Mucosa of stomach (tissue), 1 donor: ENCODE measurements around the gene CCDC187.

Experiments
- H3K27me3 ChIP-seq: one replicate; pipeline ENCODE4 v1.7.0; 2013; ENCODE audit warnings: mild to moderate bottlenecking, low read length; ENCODE audit not compliant: control insufficient read depth, insufficient read depth
- H3K36me3 ChIP-seq: one replicate; pipeline ENCODE4 v1.7.0; 2013; ENCODE audit warnings: low read length; ENCODE audit not compliant: control insufficient read depth, insufficient read depth
- H3K4me1 ChIP-seq: one replicate; pipeline ENCODE4 v1.7.0; 2013; ENCODE audit warnings: mild to moderate bottlenecking, low read length; ENCODE audit not compliant: control insufficient read depth, insufficient read depth
- H3K4me3 ChIP-seq: one replicate; pipeline ENCODE4 v1.7.0; 2013; ENCODE audit warnings: low read length
- H3K9ac ChIP-seq: one replicate; pipeline ENCODE4 v1.7.0; 2013; ENCODE audit warnings: mild to moderate bottlenecking, low read length, moderate library complexity
- H3K9me3 ChIP-seq: one replicate; pipeline ENCODE4 v1.7.0; 2013; ENCODE audit warnings: mild to moderate bottlenecking, low read length, moderate library complexity; ENCODE audit not compliant: control insufficient read depth
- donor health status: Pancreatic carcinoma.

The CCDC187 gene

DNA sequence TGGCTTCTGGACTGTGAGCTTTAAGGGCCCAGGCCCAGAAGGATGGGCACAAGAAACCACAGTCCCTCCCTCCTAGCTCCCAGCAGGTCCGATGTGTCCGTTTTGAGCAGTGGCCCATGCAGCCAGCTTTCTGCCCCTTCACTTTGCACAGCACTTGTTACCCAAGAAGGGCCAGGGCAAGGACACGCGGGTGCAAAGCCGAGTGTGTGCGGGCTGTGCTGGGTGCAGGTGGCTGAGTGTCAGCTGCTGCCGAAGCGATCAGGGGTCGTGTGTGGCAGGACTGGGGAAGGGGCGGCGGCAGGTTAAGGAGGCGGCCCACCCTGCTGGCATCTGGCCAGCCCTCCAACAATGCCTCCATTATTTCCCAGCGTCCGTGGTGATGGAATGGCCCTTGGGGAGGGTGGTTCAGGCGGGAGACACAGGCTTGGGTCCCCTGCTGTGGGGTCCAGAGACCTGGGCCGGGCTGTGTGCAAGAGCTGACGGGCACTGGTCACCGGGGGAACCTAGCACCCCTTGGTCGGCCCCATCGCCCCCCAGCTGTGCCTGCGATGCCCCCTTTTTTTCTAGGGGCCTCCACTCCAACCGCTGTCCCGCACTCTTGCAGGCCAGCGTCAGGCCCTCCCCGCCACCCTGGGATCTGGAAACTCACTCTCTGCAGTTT, 99.6 kb downstream of the CCDC187 start:
- Histone ChIP-seq H3K9ac (no peak overlapping the region), H3K27me3 (peaks cover 56% of the 10 kb centered on the region), H3K4me1 (no peaks in the 10 kb centered on the region), H3K9me3 (no peaks in the 10 kb centered on the region), H3K36me3 (no peaks in the 10 kb centered on the region), H3K4me3 (no peak overlapping the region)

- Histone ChIP-seq H3K9me3 (no peaks in the 10 kb centered on the region), H3K27me3 (peaks cover 60% of the 10 kb centered on the region), H3K36me3 (no peaks in the 10 kb centered on the region), H3K9ac (no peak overlapping the region), H3K4me1 (no peaks in the 10 kb centered on the region), H3K4me3 (no peak overlapping the region)
Observed at GRCh38 chr9:136203408-136204144, 100.3 kb downstream of the CCDC187 start.

DNA sequence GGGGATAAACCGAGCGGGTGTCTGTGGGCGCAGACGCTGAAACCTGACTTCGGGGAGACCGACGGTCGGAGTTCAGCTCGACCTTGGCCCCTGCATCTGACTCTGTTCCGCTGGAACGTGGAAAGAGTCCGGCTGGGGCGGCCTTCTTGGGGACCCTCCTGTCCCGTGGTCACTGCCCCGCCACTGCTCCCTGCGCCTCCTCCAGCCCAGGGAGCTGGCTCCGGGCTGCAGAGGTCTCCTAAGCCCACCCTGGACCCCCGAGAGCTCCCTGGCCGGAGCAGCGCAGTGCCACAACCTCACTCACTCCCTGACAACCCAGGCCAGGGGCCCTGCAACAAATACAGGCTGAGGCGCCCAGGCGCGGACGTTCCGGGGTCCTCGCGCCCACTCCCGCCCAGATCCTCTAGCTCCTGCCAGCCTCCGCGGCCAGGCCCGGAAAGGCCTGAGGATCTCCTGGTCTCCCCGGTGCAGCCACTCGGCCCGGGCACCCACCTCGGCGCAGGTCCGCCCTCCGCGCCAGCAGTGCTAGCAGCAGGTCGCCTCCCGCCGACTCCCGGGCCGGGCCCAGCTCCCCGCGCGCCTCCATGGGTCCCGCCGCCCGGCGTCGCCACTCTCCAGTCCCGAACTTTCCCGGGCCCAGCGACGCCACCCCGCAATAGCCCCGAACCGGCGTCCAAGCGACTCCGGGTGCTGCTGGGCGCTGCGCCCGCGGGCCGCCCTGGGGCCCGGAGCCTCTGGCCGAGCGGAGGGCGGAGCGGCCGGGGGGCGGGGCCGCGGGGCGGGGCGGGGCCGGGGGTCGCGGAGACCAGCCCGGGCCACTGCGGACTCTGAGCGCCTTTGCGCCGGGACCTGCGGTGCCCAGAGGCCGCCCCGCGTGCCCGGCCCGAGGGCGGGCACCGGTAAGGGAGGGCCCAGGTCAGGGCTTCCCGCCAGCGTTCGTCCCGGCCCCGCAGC, 101.2 kb downstream of the CCDC187 start:
- Histone ChIP-seq H3K9ac (no peak overlapping the region), H3K4me3 (no peak overlapping the region), H3K9me3 (no peaks in the 10 kb centered on the region), H3K4me1 (no peaks in the 10 kb centered on the region), H3K27me3 (peaks cover 68% of the 10 kb centered on the region), H3K36me3 (no peaks in the 10 kb centered on the region)

DNA sequence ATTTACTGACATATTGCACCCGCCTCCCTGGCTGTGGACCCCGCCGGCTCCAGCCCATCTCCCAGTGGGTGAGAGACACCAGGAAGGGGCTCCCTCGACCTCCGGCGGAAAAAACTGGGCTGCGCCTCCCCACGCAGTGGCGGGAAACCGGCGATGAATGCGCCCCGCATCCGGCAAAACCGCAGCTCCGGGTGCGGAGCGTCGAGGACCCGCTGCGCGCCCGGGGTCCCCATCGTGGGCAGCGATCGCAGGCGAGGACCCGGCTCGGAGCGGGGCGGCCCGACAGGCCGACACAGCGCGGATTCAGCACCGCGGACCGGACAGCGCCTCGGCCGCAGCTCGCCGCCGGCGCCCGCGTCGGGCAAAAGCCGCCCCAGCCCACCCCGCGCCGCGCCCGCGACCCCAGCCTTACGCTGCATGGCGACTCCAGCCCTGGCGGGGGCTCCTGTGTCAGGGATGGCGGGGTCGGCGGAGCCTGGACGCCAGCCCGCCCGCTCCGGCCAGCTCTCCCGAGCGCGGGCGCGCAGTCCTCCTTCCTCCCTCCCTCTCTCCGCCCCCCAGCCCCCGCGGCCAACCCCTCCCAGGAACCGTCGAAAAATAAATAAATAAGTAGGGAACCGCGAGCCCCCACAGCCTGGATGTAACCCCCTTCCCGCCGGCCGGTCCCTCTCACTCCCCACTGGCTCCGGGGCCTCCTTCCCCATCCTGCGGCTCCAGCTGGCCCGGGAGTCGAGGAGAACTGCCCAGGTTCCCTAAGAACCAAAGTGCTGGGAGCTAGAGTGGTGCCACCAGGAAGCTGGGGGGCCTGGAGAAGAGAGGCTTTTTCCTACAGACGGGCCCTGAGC, 102.1 kb downstream of the CCDC187 start:
- no peak overlapping the region for H3K9ac ChIP-seq
- H3K9me3 ChIP-seq, result no peaks in the 10 kb centered on the region
- peaks cover 77% of the 10 kb centered on the region for H3K27me3 ChIP-seq
- H3K4me1 ChIP-seq, result no peaks in the 10 kb centered on the region
- H3K4me3 ChIP-seq, result no peak overlapping the region
- H3K36me3 ChIP-seq, result no peaks in the 10 kb centered on the region

DNA sequence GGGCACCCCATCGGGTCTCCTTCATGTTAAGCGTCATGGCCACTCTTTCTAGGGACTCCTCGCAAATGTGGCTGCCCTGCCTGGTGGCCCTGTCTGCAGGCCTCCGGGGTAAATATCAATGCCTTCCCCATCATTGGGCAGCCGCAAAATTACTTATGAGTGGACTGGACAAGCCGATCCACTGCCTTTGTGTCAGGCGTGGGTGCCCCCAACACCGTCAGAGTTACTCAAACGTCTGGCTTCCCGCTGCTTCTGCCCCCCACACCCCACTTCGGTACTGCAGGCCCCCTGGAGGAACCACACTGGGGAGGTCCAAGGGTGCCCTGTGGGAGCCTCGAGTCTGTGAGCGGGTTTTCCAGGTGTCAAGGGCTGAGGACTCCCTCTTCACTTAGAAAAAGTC, 102.7 kb downstream of the CCDC187 start:
- Histone ChIP-seq H3K4me1 (no peaks in the 10 kb centered on the region), H3K36me3 (no peaks in the 10 kb centered on the region), H3K27me3 (peaks cover 84% of the 10 kb centered on the region), H3K9ac (no peak overlapping the region), H3K9me3 (no peaks in the 10 kb centered on the region), H3K4me3 (no peak overlapping the region)

DNA sequence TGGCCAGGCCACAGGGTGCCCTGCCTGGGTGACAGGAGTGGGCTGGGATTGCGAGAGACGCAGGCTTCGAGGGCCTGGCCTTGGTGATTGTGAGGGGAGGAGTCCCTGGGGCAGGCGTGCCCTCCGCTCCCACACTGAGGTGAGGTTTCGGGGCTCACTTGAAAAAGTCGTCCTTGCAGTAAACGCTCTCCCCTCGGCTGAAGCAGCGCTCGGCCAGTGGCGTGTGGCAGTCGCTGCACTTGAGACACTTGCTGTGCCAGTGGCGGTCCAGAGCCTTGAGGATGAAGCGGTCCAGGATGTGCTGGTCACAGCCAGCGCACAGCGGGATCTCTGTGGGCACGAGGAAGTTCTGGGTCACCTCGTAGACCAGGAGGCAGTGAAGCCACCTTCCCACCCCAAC, 103.5 kb downstream of the CCDC187 start:
- Histone ChIP-seq H3K4me1 (no peaks in the 10 kb centered on the region), H3K27me3 (peaks cover 89% of the 10 kb centered on the region)

More for the DNA sequence above, 103.5 kb downstream of the CCDC187 start:
- H3K9me3 ChIP-seq, result no peaks in the 10 kb centered on the region
- H3K9ac ChIP-seq, result no peak overlapping the region
- H3K36me3 ChIP-seq, result no peaks in the 10 kb centered on the region
- H3K4me3 ChIP-seq, result no peak overlapping the region
